ENCODE results near the gene VKORC1.
"Not testable (repeated sequence)": the region's sequence is repeated elsewhere in the genome, so short reads cannot be mapped to it uniquely, and the experiment has no call there.

VKORC1 gene

GRCh38 chr16:31138621-31139578 is 44.3 kb upstream of the VKORC1 start:
- DNase-seq (ENCODE audit: extremely low read depth, insufficient read length) = no peak
- TF ChIP-seq, protein P1, sequence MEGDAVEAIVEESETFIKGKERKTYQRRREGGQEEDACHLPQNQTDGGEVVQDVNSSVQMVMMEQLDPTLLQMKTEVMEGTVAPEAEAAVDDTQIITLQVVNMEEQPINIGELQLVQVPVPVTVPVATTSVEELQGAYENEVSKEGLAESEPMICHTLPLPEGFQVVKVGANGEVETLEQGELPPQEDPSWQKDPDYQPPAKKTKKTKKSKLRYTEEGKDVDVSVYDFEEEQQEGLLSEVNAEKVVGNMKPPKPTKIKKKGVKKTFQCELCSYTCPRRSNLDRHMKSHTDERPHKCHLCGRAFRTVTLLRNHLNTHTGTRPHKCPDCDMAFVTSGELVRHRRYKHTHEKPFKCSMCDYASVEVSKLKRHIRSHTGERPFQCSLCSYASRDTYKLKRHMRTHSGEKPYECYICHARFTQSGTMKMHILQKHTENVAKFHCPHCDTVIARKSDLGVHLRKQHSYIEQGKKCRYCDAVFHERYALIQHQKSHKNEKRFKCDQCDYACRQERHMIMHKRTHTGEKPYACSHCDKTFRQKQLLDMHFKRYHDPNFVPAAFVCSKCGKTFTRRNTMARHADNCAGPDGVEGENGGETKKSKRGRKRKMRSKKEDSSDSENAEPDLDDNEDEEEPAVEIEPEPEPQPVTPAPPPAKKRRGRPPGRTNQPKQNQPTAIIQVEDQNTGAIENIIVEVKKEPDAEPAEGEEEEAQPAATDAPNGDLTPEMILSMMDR (IDR thresholded peaks at IDR 0.05; ENCODE audit: insufficient read depth, low read length, poor library complexity, severe bottlenecking) = no peak
- Histone ChIP-seq H3K27me3 (replicated peaks; ENCODE audit: control insufficient read depth, insufficient read depth, low read length) (no peaks in the 10 kb centered on the region), H3K4me3 (replicated peaks; ENCODE audit: low read depth, low read length) (no peak overlapping the region), H3K36me3 (ENCODE audit: control insufficient read depth, insufficient read depth, low read length) (no peaks in the 10 kb centered on the region)

DNA sequence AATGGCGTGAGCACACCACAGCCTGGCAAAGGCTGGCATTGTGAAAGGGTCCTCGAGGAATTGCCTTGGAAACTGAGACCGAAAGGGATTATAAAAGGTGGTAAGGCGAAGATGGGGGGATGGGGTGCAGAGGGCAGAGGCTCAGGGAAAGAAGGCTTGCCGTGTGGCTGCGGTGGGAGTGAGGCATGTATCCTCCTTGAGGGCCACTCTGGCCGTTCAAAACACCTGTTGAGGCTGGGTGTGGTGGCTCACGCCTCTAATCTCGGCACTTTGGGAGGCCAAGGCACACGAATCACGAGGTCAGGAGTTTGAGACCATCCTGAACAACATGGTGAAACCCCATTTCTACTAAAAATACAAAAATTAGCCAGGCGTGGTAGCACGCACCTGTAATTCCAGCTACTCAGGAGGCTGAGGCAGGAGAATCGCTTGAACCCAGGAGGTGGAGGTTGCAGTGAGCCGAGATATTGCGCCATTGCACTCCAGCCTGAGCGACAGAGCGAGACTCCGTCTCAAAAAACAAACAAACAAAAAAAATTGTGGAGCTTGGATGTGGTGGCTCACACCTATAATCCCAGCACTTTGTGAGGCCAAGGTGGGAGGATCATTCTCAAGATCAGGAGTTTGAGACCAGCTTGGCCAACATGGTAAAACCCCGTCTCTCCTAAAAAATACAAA is 42.4 kb upstream of the VKORC1 start:
- DNase-seq (ENCODE audit: extremely low read depth, insufficient read length); H3K27me3 ChIP-seq (replicated peaks; ENCODE audit: control insufficient read depth, insufficient read depth, low read length); H3K4me3 ChIP-seq (replicated peaks; ENCODE audit: low read depth, low read length); H3K36me3 ChIP-seq (ENCODE audit: control insufficient read depth, insufficient read depth, low read length): not testable (repeated sequence)

DNA sequence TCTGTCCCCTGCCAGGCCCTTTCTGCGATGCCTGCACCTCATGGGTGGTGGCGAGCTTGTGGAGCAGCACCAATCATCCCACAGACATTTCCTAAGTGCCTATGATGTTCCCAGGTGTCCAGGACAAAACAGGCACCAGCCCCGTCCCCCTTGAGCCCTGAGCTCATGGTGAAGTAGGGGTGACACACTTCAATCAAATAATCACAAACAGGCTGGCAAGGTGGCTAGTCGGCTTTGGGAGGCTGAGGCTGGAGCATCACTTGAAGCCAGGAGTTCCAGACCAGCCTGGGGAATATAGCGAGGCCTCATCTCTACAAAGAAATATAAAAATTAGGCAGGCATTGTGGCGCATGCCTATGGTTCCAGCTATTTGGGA is 41.7 kb upstream of the VKORC1 start:
- Histone ChIP-seq H3K27me3 (replicated peaks; ENCODE audit: control insufficient read depth, insufficient read depth, low read length) (no peaks in the 10 kb centered on the region), H3K4me3 (replicated peaks; ENCODE audit: low read depth, low read length) (no peak overlapping the region), H3K36me3 (ENCODE audit: control insufficient read depth, insufficient read depth, low read length) (peaks cover 4% of the 10 kb centered on the region)
- TF ChIP-seq, protein P1 (IDR thresholded peaks at IDR 0.05; ENCODE audit: insufficient read depth, low read length, poor library complexity, severe bottlenecking) = no peak
- DNase-seq (ENCODE audit: extremely low read depth, insufficient read length) = no peak

DNA sequence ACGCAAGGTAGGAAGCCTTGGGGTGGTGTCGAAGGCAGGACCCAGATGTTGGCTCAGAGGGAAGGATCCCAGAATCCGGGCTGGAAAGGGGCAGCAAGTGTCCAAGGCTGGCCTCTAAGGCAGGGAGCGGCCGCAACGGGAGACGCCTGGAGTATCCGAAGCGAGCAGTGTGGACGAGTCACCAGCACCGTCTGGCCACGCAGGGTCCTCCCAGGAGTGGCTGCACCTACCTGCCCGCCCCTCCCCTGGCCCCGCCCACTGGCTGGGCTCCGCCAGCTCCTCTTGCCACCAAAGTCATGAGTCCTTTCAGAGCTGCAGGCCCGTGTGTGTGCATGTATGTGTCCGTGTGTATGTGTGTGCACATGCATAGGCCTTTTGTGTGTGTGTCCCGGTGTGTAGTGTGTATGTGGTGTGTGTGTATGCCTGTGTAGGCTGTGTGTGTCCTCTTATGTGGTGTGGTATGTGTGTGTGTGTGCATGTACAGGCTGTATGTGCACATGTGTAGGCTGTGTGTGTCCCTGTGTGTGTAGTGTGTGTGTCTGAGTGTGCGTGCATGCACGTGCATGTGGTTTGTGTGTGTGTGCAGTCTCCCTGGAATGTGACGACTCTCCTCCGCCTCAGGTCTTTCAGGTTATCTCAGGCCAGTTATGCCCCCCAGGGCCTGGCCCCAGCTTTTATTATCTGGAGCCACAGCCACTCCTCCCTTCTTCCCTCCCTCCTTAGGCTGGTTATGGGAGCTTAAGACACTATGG is 41.1 kb upstream of the VKORC1 start, which contains the start of gene PRSS8:
Gene PRSS8 (minus strand): TSS at position 193 of the 752 bp plus-strand sequence. CDS start 229 bp downstream, outside the sequence.
- TF ChIP-seq, protein P1 (IDR thresholded peaks at IDR 0.05; ENCODE audit: insufficient read depth, low read length, poor library complexity, severe bottlenecking) = no peak
- no peak within 1 kb of the TSS for H3K4me3 ChIP-seq (replicated peaks; ENCODE audit: low read depth, low read length)
- H3K27me3 ChIP-seq (replicated peaks; ENCODE audit: control insufficient read depth, insufficient read depth, low read length) = no peaks in the 10 kb centered on the region
- no peak for DNase-seq (ENCODE audit: extremely low read depth, insufficient read length)
- H3K36me3 ChIP-seq (ENCODE audit: control insufficient read depth, insufficient read depth, low read length) = peaks cover 4% of the 10 kb centered on the region

DNA sequence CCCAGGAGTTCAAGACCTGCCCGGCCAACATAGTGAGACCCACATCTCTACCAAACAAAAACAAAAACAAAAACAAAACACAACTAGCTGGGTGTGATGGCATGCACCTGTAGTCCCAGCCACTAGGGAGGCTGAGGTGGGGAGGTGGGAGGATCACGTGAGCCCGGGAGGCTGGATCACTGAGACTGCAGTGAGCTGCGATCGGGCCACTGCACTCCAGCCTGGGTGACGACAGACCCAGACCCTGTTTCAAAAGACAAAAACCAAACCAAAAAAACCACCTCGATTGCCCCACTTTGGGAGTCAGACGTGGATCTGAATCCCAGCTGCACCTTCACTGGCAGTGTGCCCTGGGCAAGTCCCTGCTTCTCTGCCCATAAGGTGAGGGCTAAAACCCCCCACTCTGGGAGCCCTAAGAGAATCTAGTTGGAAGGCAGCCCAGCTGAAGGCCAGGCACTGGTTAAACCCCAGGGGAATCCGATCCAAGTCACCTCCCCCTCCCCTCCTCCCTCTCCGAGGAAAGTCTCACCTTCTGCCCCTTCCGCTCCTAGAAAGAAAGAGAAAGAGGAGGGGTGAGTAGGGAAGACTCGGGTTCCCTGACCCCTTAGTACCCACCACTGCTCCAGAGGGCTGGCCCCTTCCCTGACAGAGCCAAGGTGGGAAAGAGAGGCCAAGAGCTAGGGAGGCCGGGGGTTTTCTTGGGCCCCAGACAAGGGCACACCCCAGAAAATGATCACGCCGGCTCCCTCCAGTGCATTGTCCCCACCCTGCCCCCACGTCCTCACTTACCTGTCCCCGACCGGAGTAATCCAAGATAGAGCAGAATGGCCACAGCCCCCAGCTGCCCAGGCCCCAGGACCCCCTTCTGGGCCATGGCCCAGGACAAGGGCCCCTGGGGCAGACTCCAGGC is 40.3 kb upstream of the VKORC1 start:
- peaks cover 4% of the 10 kb centered on the region for H3K36me3 ChIP-seq (ENCODE audit: control insufficient read depth, insufficient read depth, low read length)
- DNase-seq (ENCODE audit: extremely low read depth, insufficient read length) = no peak
- TF ChIP-seq, protein P1 (IDR thresholded peaks at IDR 0.05; ENCODE audit: insufficient read depth, low read length, poor library complexity, severe bottlenecking) = no peak

More for the DNA sequence above, 40.3 kb upstream of the VKORC1 start:
- Histone ChIP-seq H3K4me3 (replicated peaks; ENCODE audit: low read depth, low read length) (no peak overlapping the region), H3K27me3 (replicated peaks; ENCODE audit: control insufficient read depth, insufficient read depth, low read length) (no peaks in the 10 kb centered on the region)
